HuH-7.5 (cell line): ENCODE results near the gene GPS1.
A peak's percentile ranks its signal among the peaks of the same experiment; 100 is the strongest.
"Not testable (repeated sequence)": the region's sequence is repeated elsewhere in the genome, so short reads cannot be mapped to it uniquely, and the experiment has no call there.

Experiments used
- DNase-seq: peaks from one replicate; pipeline ENCODE4 v3.0.0; 2011; ENCODE audit warnings: low spot score

The GPS1 gene

GRCh38 chr17:82028966-82029365, 22.7 kb upstream of the GPS1 start:
- DNase-seq: no peak

GRCh38 chr17:82029391-82029790, 22.3 kb upstream of the GPS1 start:
- no peak for DNase-seq

GRCh38 chr17:82029990-82030469, 21.7 kb upstream of the GPS1 start:
- DNase-seq: no peak

GRCh38 chr17:82030470-82031302, 21.0 kb upstream of the GPS1 start:
- DNase-seq: peak; percentile 92

- DNase-seq: peak; percentile 59
Measured at GRCh38 chr17:82031303-82031884, 20.3 kb upstream of the GPS1 start, which contains the start of gene RAC3. Gene RAC3 (plus strand): TSS chr17:82031678. CDS start chr17:82031762, 84 bp downstream.

- peak; percentile 84 for DNase-seq
Measured at GRCh38 chr17:82031885-82032627, 19.6 kb upstream of the GPS1 start.

- no peak for DNase-seq
Measured at GRCh38 chr17:82033359-82034085, 18.2 kb upstream of the GPS1 start.

- no peak for DNase-seq
Measured at GRCh38 chr17:82034371-82035011, 17.2 kb upstream of the GPS1 start.

- no peak for DNase-seq
Measured at GRCh38 chr17:82035488-82035887, 16.2 kb upstream of the GPS1 start.

- no peak for DNase-seq
Measured at GRCh38 chr17:82035956-82036633, 15.6 kb upstream of the GPS1 start.

GRCh38 chr17:82036634-82037091, 15.0 kb upstream of the GPS1 start:
- no peak for DNase-seq

- peak; percentile 98 for DNase-seq
Measured at GRCh38 chr17:82037092-82037888, 14.4 kb upstream of the GPS1 start, which contains the start of gene DCXR. Gene DCXR (minus strand): TSS chr17:82037697. CDS start chr17:82037682, 15 bp downstream.

GRCh38 chr17:82037889-82038195, 13.9 kb upstream of the GPS1 start:
- DNase-seq: no peak

- not testable (repeated sequence) for DNase-seq
Measured at GRCh38 chr17:82038796-82039409, 12.8 kb upstream of the GPS1 start.

- DNase-seq: no peak
Measured at GRCh38 chr17:82039695-82040299, 11.9 kb upstream of the GPS1 start.

GRCh38 chr17:82041144-82041814, 10.4 kb upstream of the GPS1 start:
- no peak for DNase-seq

GRCh38 chr17:82042649-82043048, 9.0 kb upstream of the GPS1 start:
- no peak for DNase-seq

GRCh38 chr17:82043507-82043906, 8.2 kb upstream of the GPS1 start:
- no peak for DNase-seq
